Measurements from ENCODE around the gene SNRNP35.
A peak's percentile ranks its signal among the peaks of the same experiment; 100 is the strongest.

SNRNP35 gene

DNA sequence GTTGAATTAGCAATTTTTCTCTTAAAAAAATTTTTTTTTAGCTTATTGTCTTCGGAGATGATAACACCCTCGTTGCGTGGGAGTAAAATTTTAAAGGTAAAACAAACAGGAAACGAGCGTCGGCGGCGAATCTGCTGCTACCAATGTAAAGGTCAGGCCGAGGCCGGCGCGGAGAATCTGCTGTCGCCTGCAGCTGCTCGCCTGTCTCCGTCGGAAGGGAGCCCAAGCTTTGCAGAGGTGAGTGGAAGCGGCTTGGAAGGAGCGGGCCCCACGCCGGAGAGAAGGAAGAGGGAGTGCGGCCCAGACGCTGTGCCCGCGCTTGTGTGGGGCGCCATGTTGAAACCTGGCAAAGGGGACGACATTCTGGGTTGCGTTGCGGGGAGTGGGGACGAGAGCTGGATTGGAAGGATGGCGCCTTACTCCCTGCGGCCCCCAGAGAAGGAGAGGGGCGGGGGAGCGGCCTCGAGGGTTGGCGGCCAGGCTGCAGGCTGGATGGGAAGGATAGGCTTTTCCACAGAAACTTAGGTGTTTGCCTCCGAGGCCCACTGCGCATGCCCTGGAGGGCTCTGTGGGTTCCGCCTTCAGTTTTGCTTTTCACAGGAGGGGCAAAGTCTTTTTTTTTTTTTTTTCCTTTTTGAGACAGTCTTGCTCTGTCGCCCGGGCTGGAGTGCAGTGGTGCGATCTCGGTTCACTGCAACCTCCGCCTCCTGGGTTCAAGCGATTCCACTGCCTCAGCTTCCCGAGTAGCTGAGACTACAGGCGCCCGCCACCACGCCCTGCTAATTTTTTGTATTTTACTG, at the start of gene SNRNP35 (continued):
- TF ChIP-seq, protein P1, sequence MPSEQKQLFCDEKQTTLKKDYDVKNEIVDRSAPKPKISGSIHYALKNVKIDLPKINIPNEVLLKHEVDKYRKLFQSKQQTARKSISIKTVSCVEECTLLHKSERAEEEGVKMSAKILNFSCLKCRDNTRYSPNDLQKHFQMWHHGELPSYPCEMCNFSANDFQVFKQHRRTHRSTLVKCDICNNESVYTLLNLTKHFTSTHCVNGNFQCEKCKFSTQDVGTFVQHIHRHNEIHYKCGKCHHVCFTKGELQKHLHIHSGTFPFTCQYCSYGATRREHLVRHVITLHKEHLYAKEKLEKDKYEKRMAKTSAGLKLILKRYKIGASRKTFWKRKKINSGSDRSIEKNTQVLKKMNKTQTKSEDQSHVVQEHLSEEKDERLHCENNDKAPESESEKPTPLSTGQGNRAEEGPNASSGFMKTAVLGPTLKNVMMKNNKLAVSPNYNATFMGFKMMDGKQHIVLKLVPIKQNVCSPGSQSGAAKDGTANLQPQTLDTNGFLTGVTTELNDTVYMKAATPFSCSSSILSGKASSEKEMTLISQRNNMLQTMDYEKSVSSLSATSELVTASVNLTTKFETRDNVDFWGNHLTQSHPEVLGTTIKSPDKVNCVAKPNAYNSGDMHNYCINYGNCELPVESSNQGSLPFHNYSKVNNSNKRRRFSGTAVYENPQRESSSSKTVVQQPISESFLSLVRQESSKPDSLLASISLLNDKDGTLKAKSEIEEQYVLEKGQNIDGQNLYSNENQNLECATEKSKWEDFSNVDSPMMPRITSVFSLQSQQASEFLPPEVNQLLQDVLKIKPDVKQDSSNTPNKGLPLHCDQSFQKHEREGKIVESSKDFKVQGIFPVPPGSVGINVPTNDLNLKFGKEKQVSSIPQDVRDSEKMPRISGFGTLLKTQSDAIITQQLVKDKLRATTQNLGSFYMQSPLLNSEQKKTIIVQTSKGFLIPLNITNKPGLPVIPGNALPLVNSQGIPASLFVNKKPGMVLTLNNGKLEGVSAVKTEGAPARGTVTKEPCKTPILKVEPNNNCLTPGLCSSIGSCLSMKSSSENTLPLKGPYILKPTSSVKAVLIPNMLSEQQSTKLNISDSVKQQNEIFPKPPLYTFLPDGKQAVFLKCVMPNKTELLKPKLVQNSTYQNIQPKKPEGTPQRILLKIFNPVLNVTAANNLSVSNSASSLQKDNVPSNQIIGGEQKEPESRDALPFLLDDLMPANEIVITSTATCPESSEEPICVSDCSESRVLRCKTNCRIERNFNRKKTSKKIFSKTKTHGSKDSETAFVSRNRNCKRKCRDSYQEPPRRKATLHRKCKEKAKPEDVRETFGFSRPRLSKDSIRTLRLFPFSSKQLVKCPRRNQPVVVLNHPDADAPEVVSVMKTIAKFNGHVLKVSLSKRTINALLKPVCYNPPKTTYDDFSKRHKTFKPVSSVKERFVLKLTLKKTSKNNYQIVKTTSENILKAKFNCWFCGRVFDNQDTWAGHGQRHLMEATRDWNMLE (tag by site-specific recombination; conservative IDR thresholded peaks at IDR 0.05; ENCODE audit: low read depth) = peak; percentile 64; the same call in 1 of the 2 replicates
- peak; percentile 98 for TF ChIP-seq ZNF777 (tag by site-specific recombination; IDR thresholded peaks at IDR 0.05; ENCODE audit: borderline replicate concordance)
- TF ChIP-seq ZNF24 (tag by site-specific recombination; IDR thresholded peaks at IDR 0.05) = no peak; the same call in none of the 2 replicates
- peak; percentile 67 for TF ChIP-seq SP3 (tag by site-specific recombination; IDR thresholded peaks at IDR 0.05)
- peak; percentile 97 for TF ChIP-seq ZNF501 (tag by site-specific recombination; IDR thresholded peaks at IDR 0.05)
- peak; percentile 16; the same call in 1 of the 2 replicates for TF ChIP-seq ZNF121 (tag by site-specific recombination; IDR thresholded peaks at IDR 0.05)
- TF ChIP-seq, protein P2, sequence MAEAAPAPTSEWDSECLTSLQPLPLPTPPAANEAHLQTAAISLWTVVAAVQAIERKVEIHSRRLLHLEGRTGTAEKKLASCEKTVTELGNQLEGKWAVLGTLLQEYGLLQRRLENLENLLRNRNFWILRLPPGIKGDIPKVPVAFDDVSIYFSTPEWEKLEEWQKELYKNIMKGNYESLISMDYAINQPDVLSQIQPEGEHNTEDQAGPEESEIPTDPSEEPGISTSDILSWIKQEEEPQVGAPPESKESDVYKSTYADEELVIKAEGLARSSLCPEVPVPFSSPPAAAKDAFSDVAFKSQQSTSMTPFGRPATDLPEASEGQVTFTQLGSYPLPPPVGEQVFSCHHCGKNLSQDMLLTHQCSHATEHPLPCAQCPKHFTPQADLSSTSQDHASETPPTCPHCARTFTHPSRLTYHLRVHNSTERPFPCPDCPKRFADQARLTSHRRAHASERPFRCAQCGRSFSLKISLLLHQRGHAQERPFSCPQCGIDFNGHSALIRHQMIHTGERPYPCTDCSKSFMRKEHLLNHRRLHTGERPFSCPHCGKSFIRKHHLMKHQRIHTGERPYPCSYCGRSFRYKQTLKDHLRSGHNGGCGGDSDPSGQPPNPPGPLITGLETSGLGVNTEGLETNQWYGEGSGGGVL (tag by site-specific recombination; IDR thresholded peaks at IDR 0.05) = peak; percentile 68
- TF ChIP-seq ZNF623 (tag by site-specific recombination; IDR thresholded peaks at IDR 0.05) = peak; percentile 42
- TF ChIP-seq, protein P3, sequence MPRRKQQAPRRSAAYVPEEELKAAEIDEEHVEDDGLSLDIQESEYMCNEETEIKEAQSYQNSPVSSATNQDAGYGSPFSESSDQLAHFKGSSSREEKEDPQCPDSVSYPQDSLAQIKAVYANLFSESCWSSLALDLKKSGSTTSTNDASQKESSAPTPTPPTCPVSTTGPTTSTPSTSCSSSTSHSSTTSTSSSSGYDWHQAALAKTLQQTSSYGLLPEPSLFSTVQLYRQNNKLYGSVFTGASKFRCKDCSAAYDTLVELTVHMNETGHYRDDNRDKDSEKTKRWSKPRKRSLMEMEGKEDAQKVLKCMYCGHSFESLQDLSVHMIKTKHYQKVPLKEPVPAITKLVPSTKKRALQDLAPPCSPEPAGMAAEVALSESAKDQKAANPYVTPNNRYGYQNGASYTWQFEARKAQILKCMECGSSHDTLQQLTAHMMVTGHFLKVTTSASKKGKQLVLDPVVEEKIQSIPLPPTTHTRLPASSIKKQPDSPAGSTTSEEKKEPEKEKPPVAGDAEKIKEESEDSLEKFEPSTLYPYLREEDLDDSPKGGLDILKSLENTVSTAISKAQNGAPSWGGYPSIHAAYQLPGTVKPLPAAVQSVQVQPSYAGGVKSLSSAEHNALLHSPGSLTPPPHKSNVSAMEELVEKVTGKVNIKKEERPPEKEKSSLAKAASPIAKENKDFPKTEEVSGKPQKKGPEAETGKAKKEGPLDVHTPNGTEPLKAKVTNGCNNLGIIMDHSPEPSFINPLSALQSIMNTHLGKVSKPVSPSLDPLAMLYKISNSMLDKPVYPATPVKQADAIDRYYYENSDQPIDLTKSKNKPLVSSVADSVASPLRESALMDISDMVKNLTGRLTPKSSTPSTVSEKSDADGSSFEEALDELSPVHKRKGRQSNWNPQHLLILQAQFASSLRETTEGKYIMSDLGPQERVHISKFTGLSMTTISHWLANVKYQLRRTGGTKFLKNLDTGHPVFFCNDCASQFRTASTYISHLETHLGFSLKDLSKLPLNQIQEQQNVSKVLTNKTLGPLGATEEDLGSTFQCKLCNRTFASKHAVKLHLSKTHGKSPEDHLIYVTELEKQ (tag by site-specific recombination; IDR thresholded peaks at IDR 0.05; ENCODE audit: borderline replicate concordance) = no peak
- TF ChIP-seq ZNF391 (tag by site-specific recombination; IDR thresholded peaks at IDR 0.05; ENCODE audit: borderline replicate concordance, low read depth) = peak; percentile 90
- peak; percentile 34 for TF ChIP-seq EGR2 (tag by site-specific recombination; IDR thresholded peaks at IDR 0.05; ENCODE audit: low read depth)
- peak; percentile 76; the same call in 1 of the 2 replicates for TF ChIP-seq ZSCAN23 (tag by site-specific recombination; IDR thresholded peaks at IDR 0.05)
- TF ChIP-seq GLI4 (tag by site-specific recombination; IDR thresholded peaks at IDR 0.05) = no peak
- peak; percentile 49; the same call in 1 of the 2 replicates for TF ChIP-seq ZNF558 (tag by site-specific recombination; IDR thresholded peaks at IDR 0.05)
- peak; percentile 8; the same call in 1 of the 2 replicates for TF ChIP-seq GFI1B (tag by site-specific recombination; IDR thresholded peaks at IDR 0.05)
- TF ChIP-seq GLIS1 (tag by site-specific recombination; IDR thresholded peaks at IDR 0.05) = peak; percentile 40
- TF ChIP-seq ZNF610 (tag by site-specific recombination; IDR thresholded peaks at IDR 0.05; ENCODE audit: borderline replicate concordance) = peak; percentile 72; the same call in 1 of the 2 replicates
- TF ChIP-seq, protein P4, sequence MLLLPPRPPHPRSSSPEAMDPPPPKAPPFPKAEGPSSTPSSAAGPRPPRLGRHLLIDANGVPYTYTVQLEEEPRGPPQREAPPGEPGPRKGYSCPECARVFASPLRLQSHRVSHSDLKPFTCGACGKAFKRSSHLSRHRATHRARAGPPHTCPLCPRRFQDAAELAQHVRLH (tag by site-specific recombination; IDR thresholded peaks at IDR 0.05) = peak; percentile 85
- TF ChIP-seq ZNF561 (tag by site-specific recombination; IDR thresholded peaks at IDR 0.05; ENCODE audit: borderline replicate concordance) = peak; percentile 95
- TF ChIP-seq ZNF510 (tag by site-specific recombination; IDR thresholded peaks at IDR 0.05; ENCODE audit: insufficient replicate concordance) = no peak
- no peak for TF ChIP-seq ZNF350 (tag by site-specific recombination; IDR thresholded peaks at IDR 0.05)
- TF ChIP-seq ZNF76 (tag by site-specific recombination; IDR thresholded peaks at IDR 0.05; ENCODE audit: borderline replicate concordance, low read depth) = peak; percentile 89
- peak; percentile 88 for TF ChIP-seq GLIS2 (tag by site-specific recombination; IDR thresholded peaks at IDR 0.05)
- peak; percentile 88 for TF ChIP-seq ZNF600 (tag by site-specific recombination; IDR thresholded peaks at IDR 0.05)
- TF ChIP-seq YY2 (tag by site-specific recombination; IDR thresholded peaks at IDR 0.05) = peak; percentile 96
- TF ChIP-seq, protein P5, sequence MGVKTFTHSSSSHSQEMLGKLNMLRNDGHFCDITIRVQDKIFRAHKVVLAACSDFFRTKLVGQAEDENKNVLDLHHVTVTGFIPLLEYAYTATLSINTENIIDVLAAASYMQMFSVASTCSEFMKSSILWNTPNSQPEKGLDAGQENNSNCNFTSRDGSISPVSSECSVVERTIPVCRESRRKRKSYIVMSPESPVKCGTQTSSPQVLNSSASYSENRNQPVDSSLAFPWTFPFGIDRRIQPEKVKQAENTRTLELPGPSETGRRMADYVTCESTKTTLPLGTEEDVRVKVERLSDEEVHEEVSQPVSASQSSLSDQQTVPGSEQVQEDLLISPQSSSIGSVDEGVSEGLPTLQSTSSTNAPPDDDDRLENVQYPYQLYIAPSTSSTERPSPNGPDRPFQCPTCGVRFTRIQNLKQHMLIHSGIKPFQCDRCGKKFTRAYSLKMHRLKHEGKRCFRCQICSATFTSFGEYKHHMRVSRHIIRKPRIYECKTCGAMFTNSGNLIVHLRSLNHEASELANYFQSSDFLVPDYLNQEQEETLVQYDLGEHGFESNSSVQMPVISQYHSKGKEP (tag by site-specific recombination; IDR thresholded peaks at IDR 0.05) = peak; percentile 64; the same call in 1 of the 2 replicates
- TF ChIP-seq KLF9 (tag by site-specific recombination; IDR thresholded peaks at IDR 0.05; ENCODE audit: low read depth) = peak; percentile 25; the same call in 1 of the 2 replicates

Data from HEK293 (cell line).